GM12878 (cell line): Measurements from ENCODE around the gene A3GALT2. TPM values are rescaled to one million over a fixed set of nuclear protein-coding genes. Genes with fewer than 3 reads are reported as not detected.

Experiments
- CREM ChIP-seq: IDR thresholded peaks from 2 replicates; pipeline ENCODE4 v1.6.1; 2014; ENCODE audit warnings: antibody characterized with exemption, low read depth
- PAX8 ChIP-seq: fragments of 450-650 bp; IDR thresholded peaks from 2 replicates; pipeline ENCODE4 v1.6.1; 2017; ENCODE audit warnings: mild to moderate bottlenecking, moderate library complexity
- polyA plus RNA-seq, 11 experiments: library from polyadenylated mRNA; depleted of rRNA in 4 of 11; unstranded in 6 of 11; stranded (reverse) in 5 of 11; fragments of >200 nt; fragmentation: Nextera tagmentation in 4 of 11; fragmentation: Illumina TruSeq in 1 of 11; extraction: Ambion mirVana in 4 of 11; extraction: Trizol in 1 of 11; gene quantifications; 1 replicate in 1 of 11; 2 replicates in 10 of 11; pipeline versions ENCODE4 v1.2.1 to v1.2.3, GENCODE V29; 2011 to 2016; ENCODE audit warnings: inconsistent platforms in 2 of 11, missing spikeins in 2 of 11, low read depth in 1 of 11
- total RNA-seq, 4 experiments: library from RNA; depleted of rRNA in 3 of 4; stranded (reverse); fragments of >200 nt in 3 of 4; fragmentation: Illumina TruSeq in 1 of 4; extraction: Trizol in 1 of 4; gene quantifications; 2 replicates each; pipeline versions ENCODE4 v1.2.1 to v1.2.3, GENCODE V29; 2013 to 2021
- TF ChIP-seq, protein P1 (sequence below): fragments of 450-650 bp; IDR thresholded peaks from 2 replicates; pipeline ENCODE4 v1.6.1; 2016; ENCODE audit warnings: mild to moderate bottlenecking, moderate library complexity, borderline replicate concordance
- TF ChIP-seq, protein P2 (sequence below): fragments of 450-650 bp; IDR thresholded peaks from 2 replicates; pipeline ENCODE4 v1.6.1; 2018; ENCODE audit warnings: borderline replicate concordance, mild to moderate bottlenecking; ENCODE audit not compliant: partially characterized antibody
- TF ChIP-seq, protein P3 (sequence below): fragments of 450-650 bp; IDR thresholded peaks from 2 replicates; pipeline ENCODE4 v1.6.1; 2017; ENCODE audit warnings: low read depth, mild to moderate bottlenecking, moderate library complexity

The A3GALT2 gene
- total and polyA plus RNA-seq, 10 of the 15 experiments (the other 5 are each of a cell fraction or from before 2014, with no cell fraction given), result not detected

DNA sequence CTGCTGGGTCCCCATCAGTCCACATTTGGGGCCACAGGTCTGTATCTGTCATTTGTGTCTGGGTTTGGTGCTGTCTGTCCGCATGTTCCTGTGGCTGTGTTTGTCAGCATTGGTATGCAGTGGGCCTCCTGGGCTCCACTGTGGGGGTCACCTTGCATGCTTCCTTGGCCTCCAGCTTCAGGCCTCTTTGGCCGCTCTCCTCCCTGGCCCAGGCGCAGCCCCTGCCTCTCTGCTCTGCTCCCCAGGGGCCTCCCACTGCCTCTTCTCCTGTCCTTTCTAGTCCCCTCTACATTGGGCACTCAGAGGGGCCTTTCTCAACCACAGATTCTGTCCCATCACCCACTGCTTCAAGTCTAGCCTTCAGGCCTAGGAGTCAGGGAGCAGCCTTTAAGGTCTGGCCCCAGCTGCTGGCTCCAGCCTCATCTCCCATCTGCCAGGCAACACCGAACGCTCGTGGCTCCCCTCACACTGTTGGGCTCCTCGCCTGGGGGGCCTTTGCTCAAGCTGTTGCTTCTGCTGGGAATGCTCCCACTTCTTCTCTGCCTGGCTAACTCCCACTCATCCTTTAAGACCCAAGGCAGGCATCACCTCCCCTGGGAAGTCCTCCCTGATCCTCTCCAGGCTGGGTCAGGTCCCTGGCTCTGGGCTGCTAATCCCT, 50.0 kb downstream of the A3GALT2 start (continued):
- TF ChIP-seq, protein P1, sequence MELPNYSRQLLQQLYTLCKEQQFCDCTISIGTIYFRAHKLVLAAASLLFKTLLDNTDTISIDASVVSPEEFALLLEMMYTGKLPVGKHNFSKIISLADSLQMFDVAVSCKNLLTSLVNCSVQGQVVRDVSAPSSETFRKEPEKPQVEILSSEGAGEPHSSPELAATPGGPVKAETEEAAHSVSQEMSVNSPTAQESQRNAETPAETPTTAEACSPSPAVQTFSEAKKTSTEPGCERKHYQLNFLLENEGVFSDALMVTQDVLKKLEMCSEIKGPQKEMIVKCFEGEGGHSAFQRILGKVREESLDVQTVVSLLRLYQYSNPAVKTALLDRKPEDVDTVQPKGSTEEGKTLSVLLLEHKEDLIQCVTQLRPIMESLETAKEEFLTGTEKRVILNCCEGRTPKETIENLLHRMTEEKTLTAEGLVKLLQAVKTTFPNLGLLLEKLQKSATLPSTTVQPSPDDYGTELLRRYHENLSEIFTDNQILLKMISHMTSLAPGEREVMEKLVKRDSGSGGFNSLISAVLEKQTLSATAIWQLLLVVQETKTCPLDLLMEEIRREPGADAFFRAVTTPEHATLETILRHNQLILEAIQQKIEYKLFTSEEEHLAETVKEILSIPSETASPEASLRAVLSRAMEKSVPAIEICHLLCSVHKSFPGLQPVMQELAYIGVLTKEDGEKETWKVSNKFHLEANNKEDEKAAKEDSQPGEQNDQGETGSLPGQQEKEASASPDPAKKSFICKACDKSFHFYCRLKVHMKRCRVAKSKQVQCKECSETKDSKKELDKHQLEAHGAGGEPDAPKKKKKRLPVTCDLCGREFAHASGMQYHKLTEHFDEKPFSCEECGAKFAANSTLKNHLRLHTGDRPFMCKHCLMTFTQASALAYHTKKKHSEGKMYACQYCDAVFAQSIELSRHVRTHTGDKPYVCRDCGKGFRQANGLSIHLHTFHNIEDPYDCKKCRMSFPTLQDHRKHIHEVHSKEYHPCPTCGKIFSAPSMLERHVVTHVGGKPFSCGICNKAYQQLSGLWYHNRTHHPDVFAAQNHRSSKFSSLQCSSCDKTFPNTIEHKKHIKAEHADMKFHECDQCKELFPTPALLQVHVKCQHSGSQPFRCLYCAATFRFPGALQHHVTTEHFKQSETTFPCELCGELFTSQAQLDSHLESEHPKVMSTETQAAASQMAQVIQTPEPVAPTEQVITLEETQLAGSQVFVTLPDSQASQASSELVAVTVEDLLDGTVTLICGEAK, result no peak
- TF ChIP-seq, protein P2, sequence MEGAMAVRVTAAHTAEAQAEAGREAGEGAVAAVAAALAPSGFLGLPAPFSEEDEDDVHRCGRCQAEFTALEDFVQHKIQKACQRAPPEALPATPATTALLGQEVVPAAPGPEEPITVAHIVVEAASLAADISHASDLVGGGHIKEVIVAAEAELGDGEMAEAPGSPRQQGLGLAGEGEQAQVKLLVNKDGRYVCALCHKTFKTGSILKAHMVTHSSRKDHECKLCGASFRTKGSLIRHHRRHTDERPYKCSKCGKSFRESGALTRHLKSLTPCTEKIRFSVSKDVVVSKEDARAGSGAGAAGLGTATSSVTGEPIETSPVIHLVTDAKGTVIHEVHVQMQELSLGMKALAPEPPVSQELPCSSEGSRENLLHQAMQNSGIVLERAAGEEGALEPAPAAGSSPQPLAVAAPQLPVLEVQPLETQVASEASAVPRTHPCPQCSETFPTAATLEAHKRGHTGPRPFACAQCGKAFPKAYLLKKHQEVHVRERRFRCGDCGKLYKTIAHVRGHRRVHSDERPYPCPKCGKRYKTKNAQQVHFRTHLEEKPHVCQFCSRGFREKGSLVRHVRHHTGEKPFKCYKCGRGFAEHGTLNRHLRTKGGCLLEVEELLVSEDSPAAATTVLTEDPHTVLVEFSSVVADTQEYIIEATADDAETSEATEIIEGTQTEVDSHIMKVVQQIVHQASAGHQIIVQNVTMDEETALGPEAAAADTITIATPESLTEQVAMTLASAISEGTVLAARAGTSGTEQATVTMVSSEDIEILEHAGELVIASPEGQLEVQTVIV, result no peak
- TF ChIP-seq PAX8 (no peak), CREM (no peak)
- TF ChIP-seq, protein P3, sequence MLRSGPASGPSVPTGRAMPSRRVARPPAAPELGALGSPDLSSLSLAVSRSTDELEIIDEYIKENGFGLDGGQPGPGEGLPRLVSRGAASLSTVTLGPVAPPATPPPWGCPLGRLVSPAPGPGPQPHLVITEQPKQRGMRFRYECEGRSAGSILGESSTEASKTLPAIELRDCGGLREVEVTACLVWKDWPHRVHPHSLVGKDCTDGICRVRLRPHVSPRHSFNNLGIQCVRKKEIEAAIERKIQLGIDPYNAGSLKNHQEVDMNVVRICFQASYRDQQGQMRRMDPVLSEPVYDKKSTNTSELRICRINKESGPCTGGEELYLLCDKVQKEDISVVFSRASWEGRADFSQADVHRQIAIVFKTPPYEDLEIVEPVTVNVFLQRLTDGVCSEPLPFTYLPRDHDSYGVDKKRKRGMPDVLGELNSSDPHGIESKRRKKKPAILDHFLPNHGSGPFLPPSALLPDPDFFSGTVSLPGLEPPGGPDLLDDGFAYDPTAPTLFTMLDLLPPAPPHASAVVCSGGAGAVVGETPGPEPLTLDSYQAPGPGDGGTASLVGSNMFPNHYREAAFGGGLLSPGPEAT, result no peak
